Measurements from ENCODE around the gene MEF2B.

MEF2B gene

GRCh38 chr19:19096641-19097627 is 73.1 kb downstream of the MEF2B start:
- DNase-seq = no peak

- no peak for DNase-seq
Measured at GRCh38 chr19:19095691-19096090, 74.4 kb downstream of the MEF2B start.
